Stomach (tissue), 4 donors: ENCODE results near the gene TPPP3.

Source experiments
- CTCF ChIP-seq, 7 experiments: fragments of 450-650 bp in 4 of 7; fragments of 200-600 bp in 3 of 7; sonication (generic) in 3 of 7; IDR thresholded peaks; one replicate each; pipeline ENCODE4 v1.5.1; 2016 to 2019; ENCODE audit warnings: antibody characterized with exemption in 7 of 7, control low read depth in 2 of 7, mild to moderate bottlenecking in 1 of 7
- EP300 ChIP-seq: sonication (generic); formaldehyde crosslinking; IDR thresholded peaks from one replicate; pipeline ENCODE4 v1.6.1; 2017; ENCODE audit warnings: antibody characterized with exemption
- POLR2A ChIP-seq, 4 donors: fragments of 450-650 bp; IDR thresholded peaks; one replicate each; pipeline ENCODE4 v1.6.1; 2016; ENCODE audit warnings: antibody characterized with exemption in 4 of 4, control low read depth in 2 of 4, mild to moderate bottlenecking in 1 of 4, moderate library complexity in 1 of 4
- POLR2AphosphoS5 ChIP-seq, 3 donors: sonication (generic); formaldehyde crosslinking; IDR thresholded peaks; one replicate each; pipeline ENCODE4 v1.6.1; 2016; ENCODE audit warnings: antibody characterized with exemption in 3 of 3

DNA sequence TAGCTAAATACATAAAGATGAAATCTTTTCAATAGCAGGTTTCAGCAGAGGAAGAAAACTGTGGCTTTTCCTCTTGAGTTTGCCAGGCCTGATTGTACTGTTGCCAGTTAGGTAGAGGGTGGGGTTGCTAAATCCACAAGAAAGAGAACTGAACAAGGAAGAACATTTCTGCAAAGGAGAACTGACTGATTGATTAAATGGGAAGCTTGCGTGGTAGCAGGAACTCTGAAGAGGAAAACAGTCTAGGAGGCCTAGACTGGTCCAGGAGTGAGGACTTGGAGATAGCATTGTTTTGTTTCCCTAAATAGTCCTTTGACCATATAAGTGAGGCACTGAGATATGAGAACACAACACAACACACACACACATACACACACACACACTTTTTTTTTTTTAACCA is 47.9 kb downstream of the TPPP3 start:
- TF ChIP-seq CTCF (IDR thresholded peaks at IDR 0.05) (no peak), POLR2A (IDR thresholded peaks at IDR 0.05) (no peak), EP300 (no peak), POLR2AphosphoS5 (IDR thresholded peaks at IDR 0.05) (peak in 2 of 3 donors; percentile 39 to 67)
